Panc1 (cell line): ENCODE results near the gene MGAT5.

Source experiments
- CTCF ChIP-seq: fragments of 450-650 bp; IDR thresholded peaks from 2 replicates; pipeline ENCODE4 v1.5.1; 2017; ENCODE audit warnings: mild to moderate bottlenecking
- POLR2AphosphoS5 ChIP-seq: IDR thresholded peaks from 2 replicates; pipeline ENCODE4 v1.6.1; 2012; ENCODE audit warnings: mild to moderate bottlenecking, low read depth, low read length, moderate library complexity
- SIN3A ChIP-seq: IDR thresholded peaks from 2 replicates; pipeline ENCODE4 v1.6.1; 2012; ENCODE audit warnings: low read depth, mild to moderate bottlenecking, low read length, moderate library complexity, borderline replicate concordance; ENCODE audit not compliant: insufficient read depth

- TF ChIP-seq CTCF: no peak
- no peak for TF ChIP-seq SIN3A
- no peak for TF ChIP-seq POLR2AphosphoS5
Measured at GRCh38 chr2:134277223-134277622, 23.4 kb downstream of the MGAT5 start.
